MM.1S (cell line): ENCODE measurements around the gene YWHAH.

Experiments
- CTCF ChIP-seq: fragments of 300-600 bp; sonication (generic); IDR thresholded peaks from 2 replicates; pipeline ENCODE4 v1.5.1; 2016; ENCODE audit warnings: antibody characterized with exemption, low read length, mixed read lengths
- EZH2phosphoT487 ChIP-seq: fragments of 300-600 bp; sonication (generic); IDR thresholded peaks from 2 replicates; pipeline ENCODE4 v1.6.1; 2018; ENCODE audit warnings: antibody characterized with exemption, low read length

- TF ChIP-seq EZH2phosphoT487 (no peak), CTCF (no peak)
Observed at GRCh38 chr22:31953261-31953660, 8.9 kb downstream of the YWHAH start.
